Measurements from ENCODE around the gene IL17A.

The IL17A gene

DNA sequence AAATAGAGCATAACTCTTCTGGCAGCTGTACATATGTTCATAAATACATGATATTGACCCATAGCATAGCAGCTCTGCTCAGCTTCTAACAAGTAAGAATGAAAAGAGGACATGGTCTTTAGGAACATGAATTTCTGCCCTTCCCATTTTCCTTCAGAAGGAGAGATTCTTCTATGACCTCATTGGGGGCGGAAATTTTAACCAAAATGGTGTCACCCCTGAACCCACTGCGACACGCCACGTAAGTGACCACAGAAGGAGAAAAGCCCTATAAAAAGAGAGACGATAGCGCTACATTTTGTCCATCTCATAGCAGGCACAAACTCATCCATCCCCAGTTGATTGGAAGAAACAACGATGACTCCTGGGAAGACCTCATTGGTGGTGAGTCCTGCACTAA lies at the start of gene IL17A:
IL17A (plus strand) TSS at position 301 of the 400 bp plus-strand sequence; CDS start at position 358, 57 bp downstream.
- DNase-seq (ENCODE audit: low read depth in 3 of 3): no peak

DNA sequence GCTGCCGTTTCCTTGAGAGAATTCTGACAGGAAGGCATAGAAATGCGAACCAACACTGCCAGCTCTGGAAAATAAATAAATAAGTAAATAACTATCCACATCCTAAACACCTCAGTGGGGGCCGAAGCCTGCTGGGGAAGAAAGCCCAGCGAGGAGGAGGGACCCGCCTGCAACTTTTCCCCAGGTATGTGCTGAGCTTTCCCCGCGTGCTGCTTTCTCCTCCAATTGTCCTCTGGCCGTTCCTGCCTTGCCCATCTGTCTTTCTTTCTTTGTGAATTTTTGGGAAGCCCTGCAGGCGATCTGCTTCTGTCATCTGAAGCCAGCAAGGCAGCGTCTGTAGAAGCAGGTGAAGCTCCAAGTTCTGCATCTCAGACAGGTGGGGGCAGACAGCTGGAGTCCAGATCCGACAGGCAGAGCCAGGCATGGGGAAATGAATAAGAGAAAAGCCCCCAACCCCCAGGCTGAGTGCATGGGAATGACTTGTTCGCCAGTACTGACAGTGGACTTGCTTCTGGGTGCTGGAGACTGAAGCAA lies 49.2 kb upstream of the IL17A start:
- DNase-seq (ENCODE audit: low read depth in 3 of 3): no peak

DNA sequence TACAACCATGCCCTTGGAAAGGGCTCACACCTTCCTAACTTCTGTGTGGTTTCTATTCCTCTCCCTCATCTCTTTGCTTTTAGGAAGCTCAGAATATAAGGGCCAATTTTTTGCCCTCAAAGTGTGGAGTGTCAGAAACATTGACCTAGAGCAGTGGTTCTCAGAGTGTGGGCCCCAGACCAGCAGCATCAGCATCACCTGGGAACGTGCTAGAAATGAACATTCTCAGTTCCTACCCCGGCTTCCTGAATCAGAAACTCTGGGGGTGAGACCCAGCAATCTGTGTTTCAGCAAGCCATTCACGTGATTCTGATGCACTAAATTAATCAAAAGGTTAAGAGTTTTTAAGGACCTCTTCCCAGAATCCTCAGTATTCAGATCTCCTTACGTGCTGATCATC lies 47.9 kb upstream of the IL17A start:
- no peak for DNase-seq (ENCODE audit: low read depth in 3 of 3)

DNA sequence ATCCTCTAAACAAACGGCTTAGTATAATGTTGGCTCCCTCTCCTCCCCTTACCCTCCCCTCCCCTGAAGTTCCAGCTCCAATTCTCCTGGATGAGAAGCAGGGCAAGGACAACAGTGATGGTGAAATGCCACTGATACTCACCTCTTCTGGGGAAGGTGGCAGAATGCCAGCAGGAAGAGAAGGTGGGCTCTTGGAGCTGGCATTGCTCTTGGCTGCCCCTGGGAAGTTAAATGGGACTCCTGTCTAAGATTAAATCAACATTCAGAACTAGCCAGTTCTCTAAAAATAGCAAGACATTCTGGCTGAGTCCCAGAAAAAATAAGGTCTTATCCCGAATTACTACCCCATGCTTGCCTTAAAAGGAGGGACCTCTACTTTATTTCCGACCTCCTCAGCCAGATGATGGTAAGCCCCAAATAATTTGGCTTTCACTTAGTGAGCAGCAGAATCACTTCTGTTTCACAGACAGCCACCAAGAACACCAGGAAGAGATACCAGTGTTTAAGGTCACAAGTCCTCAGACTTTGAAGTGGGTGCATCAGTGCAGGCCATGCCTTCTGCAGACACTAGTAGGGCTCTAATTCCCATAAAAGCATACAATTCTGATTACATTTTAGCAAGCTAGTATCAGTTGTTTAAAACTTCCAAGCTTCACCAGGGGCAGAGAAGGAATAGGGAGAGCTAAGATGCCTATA lies 46.0 kb upstream of the IL17A start:
- no peak for DNase-seq (ENCODE audit: low read depth in 3 of 3)

DNA sequence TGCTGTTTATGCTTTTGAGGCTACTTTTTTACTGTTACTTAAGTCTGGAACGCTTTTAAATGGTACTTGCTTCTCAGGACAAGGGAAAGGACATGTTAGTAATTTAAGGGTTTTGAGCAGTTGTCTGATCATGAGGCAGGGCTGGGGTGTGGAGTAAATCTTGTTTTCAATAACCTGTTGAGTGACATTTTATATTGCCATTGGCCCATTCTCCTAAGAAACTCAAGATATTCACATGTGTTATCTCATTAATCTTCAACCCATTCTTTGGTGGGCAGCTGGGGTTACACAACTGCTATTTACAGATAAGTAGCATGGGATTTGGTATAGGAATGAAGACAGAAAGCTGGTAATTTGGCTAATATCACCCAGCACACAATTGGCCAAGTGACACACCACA lies 44.6 kb upstream of the IL17A start:
- DNase-seq (ENCODE audit: low read depth in 3 of 3): no peak

DNA sequence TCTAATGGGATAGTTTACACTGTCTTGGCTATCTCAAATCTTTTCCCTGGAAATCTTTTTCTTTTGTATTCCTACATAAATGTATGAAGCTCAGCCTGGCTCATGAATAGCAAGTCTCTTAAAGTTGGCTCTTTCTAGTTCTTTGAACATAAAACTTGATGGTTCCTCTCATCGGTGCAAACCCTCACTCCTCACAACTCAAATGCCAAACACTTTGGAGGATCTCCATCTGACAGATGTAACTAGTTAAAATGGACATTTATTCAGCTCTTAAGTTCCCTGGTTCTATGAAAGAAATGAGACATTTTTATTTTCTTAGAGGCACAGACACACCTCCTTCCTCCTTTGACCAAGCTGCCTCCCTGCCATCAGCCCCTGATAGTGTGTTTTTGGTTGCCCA lies 43.6 kb upstream of the IL17A start:
- DNase-seq (ENCODE audit: low read depth in 3 of 3): no peak

DNA sequence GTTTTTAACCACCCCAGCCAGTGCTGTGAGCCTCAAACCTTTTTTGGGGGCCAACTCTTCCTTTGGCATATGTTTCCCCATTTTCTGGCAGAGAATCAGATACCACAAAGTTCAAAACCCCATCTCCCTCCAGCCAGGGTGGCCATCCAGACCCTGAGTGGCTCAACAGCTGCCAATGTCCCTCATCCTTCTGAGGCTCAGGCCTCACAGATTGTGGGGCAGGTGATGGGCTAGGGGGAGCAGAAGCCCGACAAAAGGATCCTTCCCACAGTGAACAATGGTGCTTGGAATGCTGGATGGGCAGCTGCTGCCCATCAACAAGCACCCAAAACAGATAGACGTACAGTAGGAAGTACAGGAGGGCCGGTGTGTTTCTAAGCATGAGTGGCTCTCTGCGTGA lies 42.6 kb upstream of the IL17A start:
- no peak for DNase-seq (ENCODE audit: low read depth in 3 of 3)

DNA sequence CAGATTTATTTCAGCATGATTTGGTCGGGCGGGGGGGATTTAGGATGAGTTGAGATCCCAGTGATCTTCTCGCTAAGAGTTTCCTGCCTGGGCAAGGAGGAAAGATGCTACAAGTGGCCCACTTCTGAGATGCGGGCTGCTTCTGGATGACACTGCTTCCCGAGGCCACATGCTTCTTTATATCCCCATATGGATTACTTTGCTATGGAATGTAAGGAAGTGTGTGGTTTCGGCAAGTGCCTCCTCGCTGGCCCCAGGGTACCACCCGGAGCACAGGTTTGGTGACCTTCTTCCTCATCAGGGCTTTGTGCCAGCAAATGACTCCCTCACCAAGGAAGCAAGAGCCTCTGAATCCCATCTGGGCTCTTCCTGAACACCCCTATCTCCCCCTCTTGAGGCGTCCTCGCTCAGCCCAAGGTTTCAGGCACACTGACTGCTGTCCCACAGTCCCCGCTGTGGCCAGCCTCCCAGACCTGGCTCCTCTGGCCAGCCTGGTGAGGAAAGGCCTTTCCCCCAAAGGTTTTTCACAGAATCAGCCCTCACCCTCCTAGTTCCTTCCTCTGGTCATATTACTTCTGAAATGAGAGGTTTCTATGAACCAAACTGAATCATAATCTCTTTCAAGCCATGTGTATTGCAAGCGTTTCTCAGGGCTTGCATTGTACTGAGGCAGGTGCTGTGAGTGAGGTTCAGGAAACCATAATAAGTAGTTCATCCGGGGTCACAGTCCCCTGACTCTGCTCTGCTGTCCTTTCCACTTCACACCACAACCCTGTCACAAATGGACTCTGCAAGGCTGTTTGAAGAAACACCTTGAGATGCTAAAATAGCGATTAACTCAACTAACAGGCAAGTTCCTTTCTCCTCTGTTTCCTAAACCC lies 41.7 kb upstream of the IL17A start:
- DNase-seq (ENCODE audit: low read depth in 3 of 3): no peak

DNA sequence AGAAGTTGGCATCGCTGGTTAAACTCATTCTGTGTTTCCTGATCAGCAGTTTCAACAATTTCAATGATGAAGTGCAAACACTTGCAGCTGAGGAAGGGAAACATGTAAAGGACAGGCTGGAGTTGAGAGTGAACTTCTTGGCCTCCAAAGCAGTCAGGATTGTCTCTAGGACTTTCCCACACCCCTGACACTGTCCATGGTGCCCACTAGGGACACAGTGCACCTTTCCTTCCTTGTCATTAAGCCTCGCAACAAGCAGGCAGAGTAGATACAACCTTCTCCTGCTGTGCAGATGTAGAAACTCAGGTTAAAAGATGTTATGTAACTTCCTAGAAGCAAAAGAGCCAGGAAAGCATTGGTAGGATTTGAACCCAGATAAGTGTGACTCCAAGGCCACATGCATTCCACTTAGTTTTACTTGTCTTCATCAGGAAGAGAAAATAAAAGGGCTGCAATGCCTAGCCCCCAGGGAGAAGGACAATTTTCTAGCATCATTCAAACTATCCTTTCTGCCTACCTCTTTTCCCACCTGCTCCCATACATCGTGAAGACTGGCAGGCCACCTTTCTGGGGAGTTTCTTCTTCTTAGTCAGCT lies 39.2 kb upstream of the IL17A start:
- DNase-seq (ENCODE audit: low read depth in 3 of 3): no peak

DNA sequence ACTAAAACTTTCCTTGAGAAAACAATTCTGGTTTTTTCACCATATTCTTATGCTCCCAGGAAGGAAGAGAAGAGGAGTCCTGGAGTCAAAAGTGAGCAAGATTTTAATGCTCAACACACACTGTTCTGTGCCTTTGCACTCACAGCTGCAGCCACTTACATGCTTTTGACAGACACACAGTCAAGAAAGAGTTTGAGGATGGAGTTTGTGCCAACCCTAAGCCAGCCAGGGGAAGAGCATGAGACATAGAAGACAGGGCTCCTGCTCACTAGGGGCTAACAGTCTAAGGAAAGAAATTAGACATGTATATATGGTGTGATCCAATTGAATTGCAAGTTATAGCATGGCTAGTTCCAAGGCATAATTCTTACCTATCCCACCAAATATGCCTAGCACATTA lies 37.1 kb upstream of the IL17A start:
- DNase-seq (ENCODE audit: low read depth in 3 of 3): no peak

DNA sequence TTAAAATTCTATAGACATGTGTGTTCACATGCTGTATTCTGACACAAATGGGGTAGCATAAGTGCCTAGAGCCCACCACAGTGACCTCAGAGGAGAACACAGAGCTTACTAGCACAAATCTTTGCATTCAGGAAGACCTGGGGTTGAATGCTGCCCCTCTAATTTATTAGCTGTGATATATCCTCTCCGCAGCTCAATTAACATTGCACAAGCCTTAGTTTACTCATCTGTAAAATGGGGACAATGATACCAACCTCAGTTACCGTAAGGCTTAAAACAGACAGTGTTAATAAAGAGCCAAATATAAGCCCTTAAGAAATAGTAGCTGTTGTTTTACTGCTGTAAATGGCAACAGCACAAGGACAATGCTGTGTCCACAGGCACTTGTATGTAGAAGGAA lies 36.2 kb upstream of the IL17A start:
- no peak for DNase-seq (ENCODE audit: low read depth in 3 of 3)

DNA sequence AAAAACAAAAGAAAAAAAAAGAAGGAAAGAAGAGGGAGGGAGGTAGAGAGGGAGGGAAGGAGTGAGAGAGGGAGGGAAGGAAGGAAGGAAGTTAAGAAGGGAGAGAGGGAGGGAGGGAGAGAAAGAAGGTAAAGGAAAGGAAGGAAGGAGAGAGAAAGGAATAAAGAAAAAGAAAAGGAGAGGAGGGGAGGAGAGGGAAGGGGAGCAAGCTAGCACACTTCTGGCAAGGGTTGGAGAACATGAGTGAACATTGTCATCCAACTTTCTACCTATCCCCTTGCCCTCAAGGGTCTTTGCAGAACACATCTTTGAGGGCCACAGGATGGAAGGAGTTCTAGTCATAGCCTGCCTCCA lies 34.1 kb upstream of the IL17A start:
- DNase-seq (ENCODE audit: low read depth in 3 of 3): no peak

DNA sequence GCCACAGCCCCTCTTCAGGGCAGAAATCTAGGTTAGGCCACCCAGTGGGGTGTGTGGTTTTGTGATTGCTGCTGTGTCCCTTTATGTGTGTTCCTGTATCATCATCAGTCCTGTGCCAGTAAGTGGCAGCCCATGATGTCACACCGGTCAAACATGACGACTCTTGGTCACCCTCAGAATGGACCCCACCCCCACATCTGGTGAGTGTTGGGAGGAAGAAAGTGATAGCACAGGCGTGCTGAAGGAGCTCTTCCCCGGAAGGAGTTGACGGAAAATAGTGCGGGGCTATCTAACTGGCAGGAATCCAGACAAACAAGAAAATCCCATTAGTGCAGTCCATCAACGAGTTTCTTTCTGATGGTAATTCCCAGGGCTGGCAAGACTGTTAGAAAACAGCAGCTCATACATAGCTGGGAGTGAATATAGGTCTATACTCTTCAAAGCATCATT lies 33.4 kb upstream of the IL17A start:
- no peak for DNase-seq (ENCODE audit: low read depth in 3 of 3)

DNA sequence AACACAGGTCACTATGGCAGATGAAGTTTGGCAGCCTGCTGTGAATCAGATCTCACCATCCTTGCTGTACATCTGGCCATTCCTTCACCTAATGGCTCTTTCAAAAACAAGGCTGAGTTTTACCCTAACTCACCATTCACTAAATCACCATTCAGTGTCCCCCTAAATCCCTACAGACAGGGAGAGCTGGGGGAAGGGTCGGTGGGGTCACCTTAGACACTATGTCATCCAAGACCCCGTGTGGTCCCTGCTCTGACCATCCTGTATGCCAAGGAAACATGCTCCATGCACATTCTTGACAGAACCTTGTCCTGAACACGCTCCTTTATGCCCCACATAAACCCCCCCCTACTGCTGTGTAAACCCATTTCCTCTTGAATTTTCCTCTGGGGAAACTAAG lies 31.8 kb upstream of the IL17A start:
- no peak for DNase-seq (ENCODE audit: low read depth in 3 of 3)

DNA sequence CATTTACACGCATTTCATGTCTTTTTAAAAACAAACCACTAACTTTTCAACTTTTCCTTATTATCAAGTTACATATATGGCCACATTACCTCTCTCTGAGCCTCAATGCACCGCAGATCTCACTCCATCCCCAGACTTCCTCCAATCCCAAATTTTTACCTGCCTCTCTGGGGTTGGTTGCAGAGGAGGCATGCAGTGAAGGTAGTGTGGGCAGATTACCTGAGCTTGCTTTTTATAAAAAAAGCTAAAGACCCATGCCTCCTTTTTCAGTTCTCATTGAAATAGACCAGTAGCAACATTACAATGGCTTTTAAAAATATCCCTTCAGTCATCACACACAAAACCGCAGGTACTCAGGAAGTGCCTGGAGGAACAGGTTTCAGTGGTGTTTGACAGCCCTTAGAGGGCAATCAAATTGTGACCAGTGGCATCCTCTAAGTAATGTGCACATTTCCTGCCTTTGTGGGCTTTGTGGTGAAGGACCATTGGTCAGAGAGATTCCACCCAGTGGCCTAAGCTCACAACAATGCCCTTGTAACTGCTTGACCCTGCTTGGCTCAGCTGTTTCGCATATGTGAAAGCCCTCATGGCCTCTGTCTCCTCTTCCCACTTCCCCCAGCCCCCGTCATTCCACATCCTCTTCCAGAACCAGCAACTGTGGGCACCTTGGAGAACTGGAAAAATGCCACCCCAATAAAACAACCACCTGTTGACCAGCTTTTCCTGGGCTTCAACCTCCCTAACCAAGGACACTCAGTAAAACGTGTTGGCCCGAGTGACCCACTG lies 30.2 kb upstream of the IL17A start:
- no peak for DNase-seq (ENCODE audit: low read depth in 3 of 3)

DNA sequence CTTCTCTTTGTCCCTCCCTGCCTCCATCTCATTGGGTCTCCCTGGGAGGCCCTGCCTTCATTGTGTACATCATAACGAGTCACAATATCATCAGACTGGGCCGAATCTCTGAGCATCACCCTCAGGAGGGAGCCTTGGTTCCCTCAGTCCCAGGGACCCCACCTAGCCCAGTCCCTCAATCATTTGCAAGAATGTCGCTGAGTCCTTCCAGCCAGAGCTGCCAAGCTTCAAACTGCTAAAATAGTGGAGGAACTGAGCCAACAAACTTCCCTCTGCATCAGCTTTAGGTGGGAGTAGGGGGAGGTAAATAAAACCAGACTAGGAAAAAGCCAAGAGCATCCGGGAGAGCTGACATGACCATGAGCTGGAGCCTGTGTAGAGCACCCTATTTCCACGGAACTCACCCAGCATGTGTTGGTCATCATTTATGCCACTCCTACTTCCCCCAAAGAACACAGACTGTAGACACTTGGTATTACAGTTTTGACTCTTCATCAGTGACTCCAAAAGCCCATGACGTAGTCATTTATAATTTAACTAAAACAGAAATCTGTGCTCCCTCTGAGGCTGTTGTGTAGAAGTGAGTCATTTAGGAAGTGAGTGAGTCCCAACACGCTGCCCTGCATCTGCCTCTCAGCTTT lies 28.8 kb upstream of the IL17A start:
- DNase-seq (ENCODE audit: low read depth in 3 of 3): peak in 2 of 3 experiments; percentile 22 to 46

DNA sequence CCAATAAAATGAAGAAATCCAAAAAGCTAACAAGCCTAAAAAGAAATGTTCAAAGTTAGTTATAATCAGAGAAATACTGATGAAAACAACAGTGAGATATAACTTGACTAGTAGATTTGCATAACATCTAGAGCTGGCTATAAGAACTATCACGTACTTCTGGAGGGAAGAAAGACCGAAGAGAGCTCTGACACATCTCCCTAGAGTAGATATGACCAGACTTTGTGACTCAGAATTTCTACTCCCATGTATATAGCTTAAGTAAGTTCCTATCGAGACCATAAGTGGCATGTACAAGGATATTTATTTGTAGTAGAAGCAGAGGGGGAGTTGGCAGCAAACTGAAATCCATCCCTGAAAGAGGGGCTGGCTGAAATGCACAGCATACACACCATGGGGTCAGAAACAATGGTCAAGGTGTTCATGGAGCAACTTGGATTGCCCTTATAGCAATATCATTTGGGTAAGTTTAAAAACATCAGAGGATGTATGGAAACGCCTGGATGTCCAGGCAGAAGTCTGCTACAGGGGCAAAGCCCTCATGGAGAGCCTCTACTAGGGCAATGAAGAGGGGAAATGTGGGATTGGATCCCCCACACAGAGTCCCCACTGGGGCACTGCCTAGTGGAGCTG lies 25.6 kb upstream of the IL17A start:
- no peak for DNase-seq (ENCODE audit: low read depth in 3 of 3)

DNA sequence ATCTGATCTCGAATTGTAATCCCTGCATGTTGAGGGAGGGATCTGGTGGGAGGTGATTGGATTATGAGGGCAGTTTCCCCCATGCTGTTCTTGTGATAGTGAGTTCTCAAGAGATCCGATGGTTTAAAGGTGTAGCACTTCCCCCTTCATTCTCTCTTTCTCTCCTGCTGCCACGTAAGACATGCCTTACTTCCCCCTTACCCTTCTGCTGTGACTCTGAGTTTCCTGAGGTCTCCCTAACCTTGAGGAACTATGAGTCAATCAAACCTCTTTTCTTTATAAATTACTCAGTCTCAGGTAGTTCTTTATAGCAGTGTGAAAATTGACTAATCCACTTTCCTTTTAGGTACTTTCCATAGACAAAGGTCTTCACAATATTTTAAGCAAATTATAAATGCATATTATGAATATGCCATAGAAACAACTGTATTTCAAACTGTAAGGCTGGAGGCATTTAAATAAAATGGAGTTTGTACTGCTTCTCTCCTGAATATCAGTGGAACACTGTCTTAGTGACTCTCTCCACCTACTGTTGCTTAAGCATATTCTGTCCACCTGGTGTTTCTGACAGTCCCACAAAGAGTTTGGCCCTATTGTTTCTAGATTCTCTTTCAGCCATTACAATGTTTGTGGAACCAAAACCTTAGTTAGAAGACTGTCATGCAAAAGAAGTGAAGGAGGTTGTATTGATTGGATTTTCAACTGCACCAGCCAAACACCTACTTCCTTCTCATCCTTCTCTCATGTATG lies 24.3 kb upstream of the IL17A start:
- DNase-seq (ENCODE audit: low read depth in 3 of 3): no peak

DNA sequence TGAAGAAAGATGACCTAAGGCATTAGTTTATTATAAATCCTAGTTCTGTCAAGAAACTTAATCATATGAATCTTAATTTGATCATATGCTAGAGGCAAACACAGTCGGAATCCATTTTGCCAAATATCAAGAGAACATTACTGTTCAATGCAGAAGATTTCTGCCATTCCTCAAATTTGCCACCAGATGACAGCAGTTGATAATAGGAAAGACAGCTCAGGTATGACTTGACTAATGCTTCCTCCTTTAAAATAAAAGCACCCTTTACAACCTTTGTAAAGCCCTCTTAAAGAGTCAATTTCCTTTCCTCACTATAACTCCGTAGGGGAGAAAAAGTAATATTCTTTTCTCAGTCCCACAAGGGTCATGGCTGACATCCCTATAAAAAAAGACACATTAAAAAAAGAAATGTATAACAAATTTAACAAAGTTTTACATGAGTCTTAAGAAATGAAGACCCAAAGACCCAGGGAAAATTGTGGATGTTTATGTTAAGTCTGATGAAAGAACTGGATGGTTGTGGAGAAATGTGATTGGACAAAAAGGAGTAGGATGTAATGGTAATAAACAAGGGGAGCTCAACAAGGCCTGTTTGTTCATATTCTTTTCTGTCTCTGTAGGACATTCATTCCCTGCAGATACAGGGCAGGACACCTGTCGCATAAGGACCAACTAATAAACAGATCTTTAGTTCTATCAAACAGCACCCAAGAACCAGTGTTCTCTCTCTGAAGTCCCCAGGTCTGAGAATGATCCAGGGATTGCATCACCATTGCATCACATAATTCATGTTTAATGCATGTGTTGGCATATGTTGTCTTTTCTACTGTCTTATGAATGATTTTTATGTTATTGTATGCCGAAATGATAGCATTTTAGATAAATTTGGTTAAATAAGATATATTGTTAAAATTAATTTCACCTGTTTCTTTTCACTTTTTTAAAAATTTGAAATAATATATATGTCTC lies 23.0 kb upstream of the IL17A start:
- DNase-seq (ENCODE audit: low read depth in 3 of 3): no peak
